GM21737 (cell line): Measurements from ENCODE around the gene FYCO1.
"Not testable (repeated sequence)": the region's sequence is repeated elsewhere in the genome, so short reads cannot be mapped to it uniquely, and the experiment has no call there.

ENCODE experiments used
- ATAC-seq: cut with Tn5 transposase; IDR thresholded peaks from one replicate; pipeline ENCODE4 v1.9.1; 2021; ENCODE audit warnings: mild to moderate bottlenecking, moderate library complexity; ENCODE audit not compliant: unreplicated experiment

FYCO1 gene

DNA sequence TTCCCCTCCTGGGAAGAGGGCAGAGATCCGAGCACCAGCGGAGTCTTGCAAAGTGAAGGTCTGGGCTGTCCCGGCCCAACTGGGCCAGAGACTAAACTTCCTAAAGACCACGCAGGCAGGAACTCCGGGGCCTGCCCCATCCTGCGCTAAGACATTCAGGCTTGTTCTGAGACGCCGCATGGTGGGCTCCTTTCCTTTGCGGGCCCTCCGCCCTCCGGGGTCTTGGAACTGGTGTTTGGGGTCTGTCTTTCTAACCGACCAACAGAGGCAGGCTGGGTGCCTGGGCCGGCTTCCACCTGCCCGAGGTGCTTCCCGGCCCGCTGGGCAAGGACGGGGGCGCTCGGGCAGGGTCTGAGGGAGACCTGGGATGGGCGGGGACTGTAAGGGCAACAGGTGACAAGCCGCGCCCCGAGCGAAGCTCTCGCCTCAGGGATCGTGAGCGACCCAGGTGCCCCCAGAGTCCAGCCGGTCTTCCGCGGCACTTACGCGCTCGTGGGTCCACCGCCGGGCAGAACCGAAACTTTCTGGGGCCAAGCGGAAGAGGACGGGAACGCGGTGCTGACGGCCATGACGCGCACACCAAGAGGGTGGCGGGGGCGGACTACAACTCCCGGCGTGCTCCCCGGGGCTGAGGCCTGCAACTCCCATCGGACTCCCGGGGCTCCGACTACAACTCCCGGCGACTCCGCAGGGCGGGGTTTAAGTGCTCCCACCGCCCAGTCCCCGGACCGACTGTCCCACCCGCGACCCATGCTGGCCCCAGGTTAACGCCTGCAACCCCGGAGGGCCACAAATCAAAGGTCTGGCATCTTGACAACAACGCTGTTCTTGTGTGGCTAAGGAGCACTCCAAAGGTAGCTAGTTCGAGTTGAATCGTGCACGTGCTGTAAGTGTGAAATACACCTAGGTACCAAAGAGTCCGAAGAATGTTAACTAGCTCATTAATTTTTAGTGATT is at the start of gene FYCO1:
TSS of gene FYCO1 (minus strand) at position 589 of the 957 bp plus-strand sequence. CDS start 10,914 bp downstream, outside the sequence.
- ATAC-seq = peak; percentile 89

- no peak for ATAC-seq
Measured at GRCh38 chr3:46038916-46039315, 43.3 kb upstream of the FYCO1 start.

- ATAC-seq = not testable (repeated sequence)
Measured at GRCh38 chr3:46038071-46038470, 42.4 kb upstream of the FYCO1 start.

DNA sequence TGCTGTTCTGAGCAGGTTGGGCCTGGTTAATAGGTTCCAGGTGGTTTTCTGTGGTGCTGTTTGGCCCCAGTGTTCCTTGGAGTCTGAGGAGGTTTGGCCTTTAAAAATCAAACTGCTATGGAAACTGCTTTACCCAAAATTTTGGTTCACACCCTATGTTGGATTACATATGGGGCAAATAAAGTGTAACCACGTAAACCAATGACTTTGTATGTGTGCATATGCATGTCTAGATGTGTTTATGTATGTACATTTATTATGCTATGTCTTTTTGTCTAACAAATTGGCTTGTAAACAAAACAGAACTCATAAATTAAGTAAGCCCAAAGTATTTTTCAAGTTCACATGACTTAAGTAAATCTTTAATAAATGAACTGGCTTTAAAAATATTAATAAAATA is 40.6 kb upstream of the FYCO1 start:
- ATAC-seq = no peak

GRCh38 chr3:46031747-46032146 is 36.1 kb upstream of the FYCO1 start:
- no peak for ATAC-seq

- no peak for ATAC-seq
Measured at GRCh38 chr3:46031269-46031668, 35.6 kb upstream of the FYCO1 start.

DNA sequence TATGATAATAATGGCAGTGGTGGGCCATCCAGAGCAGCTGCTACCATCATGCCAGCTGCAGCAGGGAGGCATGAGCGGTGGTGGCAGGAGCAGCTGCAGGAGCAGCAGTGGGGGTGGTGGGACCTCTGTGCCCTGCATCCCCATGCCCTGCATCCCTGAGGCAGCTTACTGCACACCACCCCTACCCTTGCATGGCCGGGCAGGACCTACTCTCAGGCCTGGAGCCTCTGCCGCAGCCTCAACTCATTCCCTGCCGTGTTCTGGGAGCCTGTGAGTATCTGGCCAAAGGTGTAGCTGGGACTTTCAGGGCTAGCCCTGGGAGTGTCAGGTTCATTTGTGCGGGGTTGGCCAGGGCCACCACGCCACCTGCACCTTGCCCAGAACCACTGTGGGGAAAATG is 35.0 kb upstream of the FYCO1 start:
- ATAC-seq = no peak

- ATAC-seq = no peak
Measured at GRCh38 chr3:46029953-46030543, 34.4 kb upstream of the FYCO1 start.

- no peak for ATAC-seq
Measured at GRCh38 chr3:46027736-46028397, 32.2 kb upstream of the FYCO1 start.

DNA sequence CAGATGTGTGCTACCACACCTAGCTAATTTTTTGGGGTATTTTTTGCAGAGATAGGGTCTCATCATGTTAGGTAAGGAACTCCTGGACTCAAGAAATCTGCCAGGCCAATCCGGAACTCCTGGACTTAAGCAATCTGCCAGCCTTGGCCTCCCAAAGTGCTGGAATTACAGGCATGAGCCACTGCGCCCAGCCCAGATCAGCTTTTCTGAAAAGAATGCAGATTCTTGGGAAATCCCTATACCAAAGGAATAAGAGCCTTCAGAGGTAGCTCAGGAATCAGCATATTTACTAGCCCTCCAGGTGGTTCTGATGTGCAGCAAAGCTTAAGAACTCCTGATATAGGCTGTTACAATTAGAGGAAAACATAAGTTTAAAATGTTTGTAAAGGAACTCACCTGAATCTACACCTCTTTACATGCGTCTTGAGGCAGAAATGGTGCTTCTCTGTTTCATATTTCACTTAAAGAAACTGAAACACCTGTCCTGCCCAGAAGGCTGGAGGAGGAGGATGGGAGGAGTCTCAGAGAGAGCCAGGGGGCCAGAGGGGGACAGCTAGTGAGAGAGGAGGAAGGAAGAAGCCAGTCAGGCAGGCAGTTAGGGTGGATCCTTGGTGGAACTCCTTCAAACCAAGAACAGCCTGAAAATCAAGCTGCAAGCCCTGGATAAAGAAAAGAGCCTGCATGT is 31.5 kb upstream of the FYCO1 start, which contains the start of gene XCR1:
TSS of gene XCR1 (minus strand) at position 463 of the 685 bp plus-strand sequence. CDS start 5,536 bp downstream, outside the sequence.
- ATAC-seq = no peak

- ATAC-seq = no peak
Measured at GRCh38 chr3:46025139-46025538, 29.5 kb upstream of the FYCO1 start.

DNA sequence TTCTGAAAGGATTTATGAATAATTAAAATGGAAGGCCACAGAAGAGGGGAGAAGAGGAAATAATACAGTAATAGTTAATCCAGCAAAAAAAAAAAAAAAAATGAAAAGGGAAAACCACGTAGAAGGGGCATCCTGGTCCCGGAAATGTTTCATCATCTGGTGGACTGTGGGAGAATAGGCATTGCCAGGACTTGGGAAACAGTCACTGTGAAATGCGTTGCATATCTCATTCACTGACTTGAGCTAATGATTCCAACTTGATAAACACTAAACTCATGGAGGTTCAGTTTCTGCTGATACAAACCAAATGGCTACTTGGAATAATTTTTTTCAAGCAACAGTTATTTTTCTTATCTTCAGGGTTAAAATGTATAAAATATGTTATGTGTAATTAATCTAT is 28.5 kb upstream of the FYCO1 start:
- ATAC-seq = no peak

DNA sequence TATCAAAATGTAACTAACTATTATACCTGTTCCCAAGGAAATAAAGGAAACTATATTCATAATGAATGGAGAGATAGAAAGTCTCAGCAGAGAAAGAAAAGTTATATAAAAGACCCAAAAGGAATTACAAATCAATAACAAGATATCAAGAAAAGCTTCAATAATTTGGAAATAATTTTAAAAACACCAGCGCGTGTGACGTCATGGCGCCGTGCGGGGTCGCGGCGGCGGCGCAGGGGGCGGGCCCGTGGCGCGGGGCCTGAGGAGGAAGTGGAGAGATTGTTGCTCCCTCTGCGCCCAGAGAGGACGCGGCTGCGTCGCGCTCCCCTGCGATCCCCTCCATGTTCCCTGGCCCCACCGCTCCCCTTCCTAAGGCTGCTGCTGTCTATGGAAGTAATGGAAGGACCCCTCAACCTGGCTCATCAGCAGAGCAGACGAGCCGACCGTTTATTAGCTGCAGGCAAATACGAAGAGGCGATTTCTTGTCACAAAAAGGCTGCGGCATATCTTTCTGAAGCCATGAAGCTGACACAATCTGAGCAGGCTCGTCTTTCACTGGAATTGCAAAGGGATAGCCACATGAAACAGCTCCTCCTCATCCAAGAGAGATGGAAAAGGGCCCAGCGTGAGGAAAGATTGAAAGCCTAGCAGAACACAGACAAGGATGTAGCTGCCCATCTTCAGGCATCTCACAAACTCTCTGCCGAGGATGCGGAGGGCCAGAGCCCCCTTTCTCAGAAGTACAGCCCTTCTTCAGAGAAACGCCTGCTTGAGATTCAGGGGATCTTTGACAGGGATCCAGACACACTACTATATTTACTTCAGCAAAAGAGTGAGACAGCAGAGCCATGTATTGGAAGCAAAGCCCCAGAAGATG is 27.5 kb upstream of the FYCO1 start:
- no peak for ATAC-seq

- no peak for ATAC-seq
Measured at GRCh38 chr3:46021516-46021915, 25.9 kb upstream of the FYCO1 start.

DNA sequence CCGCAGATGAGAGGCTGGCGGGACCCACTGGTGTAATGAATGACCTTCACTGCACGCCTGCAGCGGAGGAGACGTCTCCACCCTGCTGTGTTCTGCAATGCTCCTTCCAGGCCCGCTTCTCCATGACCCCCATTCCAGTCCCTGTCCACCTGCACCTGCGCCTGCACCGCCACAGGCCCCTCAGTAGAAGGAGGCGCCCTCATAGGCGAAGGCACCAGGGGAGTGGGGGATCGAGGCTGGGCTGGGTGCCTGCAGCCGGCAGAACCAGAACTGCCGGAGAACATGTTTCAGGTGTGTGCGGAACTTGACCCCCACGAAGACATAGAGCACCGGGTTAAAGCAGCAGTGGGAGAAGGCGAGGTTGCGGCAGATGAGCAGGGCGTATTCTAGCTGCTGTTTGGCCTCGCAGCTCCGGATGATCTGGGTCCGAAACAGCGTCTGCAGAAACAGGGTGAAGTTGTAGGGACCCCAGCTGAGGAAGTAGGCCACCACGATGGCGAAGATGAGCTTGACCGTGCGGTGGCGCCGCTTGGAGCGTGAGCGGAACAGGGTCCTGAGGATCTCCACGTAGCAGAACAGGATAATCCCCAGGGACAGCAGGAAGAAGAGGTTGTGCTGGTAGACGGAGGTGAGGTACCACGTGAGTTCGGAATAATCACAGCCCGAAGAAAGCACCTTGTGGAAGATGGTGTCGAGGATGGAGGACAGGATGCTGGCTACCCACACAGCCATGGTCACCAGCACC is 25.3 kb upstream of the FYCO1 start:
- ATAC-seq = no peak

DNA sequence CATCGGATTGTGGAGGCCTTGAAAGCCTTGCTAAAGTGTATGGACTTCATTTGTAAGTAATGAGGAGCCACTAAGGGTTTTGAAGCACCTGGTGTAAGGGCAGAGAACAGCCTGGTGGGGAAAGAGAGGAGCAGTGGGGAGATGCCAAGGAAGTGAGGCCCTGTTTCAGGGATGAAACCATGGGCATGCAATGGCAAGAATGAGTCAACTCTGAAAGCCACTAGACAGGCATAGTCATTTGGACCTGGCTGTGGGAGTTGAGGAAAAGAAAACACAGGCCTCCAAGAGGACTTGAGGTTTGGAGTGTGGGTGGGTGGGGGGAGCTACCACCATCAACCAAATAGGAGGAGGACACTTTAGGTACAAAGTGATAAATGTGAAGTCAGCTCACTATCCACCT is 24.1 kb upstream of the FYCO1 start:
- ATAC-seq = no peak

DNA sequence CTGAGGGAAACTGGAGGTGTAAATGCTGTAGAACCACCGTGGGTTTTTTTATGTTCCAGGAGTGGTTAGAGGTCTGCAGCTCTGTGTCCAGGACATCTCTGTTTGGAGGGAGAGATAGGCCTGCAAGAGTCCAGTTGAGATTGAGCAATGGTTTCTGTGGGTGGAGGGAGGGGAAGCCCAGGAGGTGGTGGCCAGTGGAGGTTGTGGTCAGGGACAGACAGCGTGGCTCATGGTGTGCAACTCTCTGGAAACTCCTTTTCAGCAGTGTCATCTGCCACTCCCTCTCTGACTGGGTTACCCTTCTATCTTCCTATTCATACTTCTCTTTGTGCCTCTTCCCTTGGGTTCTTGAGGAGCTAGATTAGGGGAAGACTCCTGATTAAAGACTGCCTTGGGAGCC is 22.1 kb upstream of the FYCO1 start:
- no peak for ATAC-seq

GRCh38 chr3:46013316-46014094 is 17.9 kb upstream of the FYCO1 start:
- ATAC-seq = no peak

DNA sequence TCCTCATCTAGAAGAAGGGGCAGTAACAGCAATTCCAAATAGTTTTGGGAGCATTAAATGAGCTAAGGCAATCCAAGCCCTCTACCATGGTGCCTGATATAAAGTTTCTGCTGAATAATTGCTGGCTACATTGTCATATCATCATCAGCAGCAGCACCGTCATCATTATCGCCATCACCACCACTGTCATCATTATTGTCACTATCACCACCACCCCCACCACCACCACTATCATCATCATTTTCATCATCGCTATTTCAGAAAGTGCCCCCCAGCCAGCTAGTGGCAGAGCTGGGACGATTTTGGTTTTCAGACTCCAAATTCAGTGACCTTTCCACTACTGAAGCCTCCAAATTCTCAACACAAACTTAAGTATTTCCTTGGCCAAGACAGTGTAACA is 16.6 kb upstream of the FYCO1 start:
- ATAC-seq = no peak
